HG02840 (cell line): ENCODE measurements around the gene UBXN10.

Experiments used
- ATAC-seq: cut with Tn5 transposase; IDR thresholded peaks from one replicate; pipeline ENCODE4 v1.9.1; 2021; ENCODE audit warnings: mild to moderate bottlenecking, moderate library complexity, moderate number of reproducible peaks; ENCODE audit not compliant: unreplicated experiment, low FRiP score

UBXN10 gene

GRCh38 chr1:20151906-20152598, 33.8 kb upstream of the UBXN10 start:
- no peak for ATAC-seq

- no peak for ATAC-seq
Measured at GRCh38 chr1:20152599-20152930, 33.3 kb upstream of the UBXN10 start.

GRCh38 chr1:20153000-20153418, 32.9 kb upstream of the UBXN10 start:
- ATAC-seq, result no peak

GRCh38 chr1:20154301-20154831, 31.5 kb upstream of the UBXN10 start:
- ATAC-seq, result no peak

GRCh38 chr1:20158358-20159070, 27.4 kb upstream of the UBXN10 start:
- ATAC-seq, result no peak

GRCh38 chr1:20160034-20160433, 25.9 kb upstream of the UBXN10 start:
- no peak for ATAC-seq

GRCh38 chr1:20164694-20165202, 21.1 kb upstream of the UBXN10 start:
- no peak for ATAC-seq

GRCh38 chr1:20165522-20165951, 20.4 kb upstream of the UBXN10 start:
- no peak for ATAC-seq

GRCh38 chr1:20166051-20166450, 19.8 kb upstream of the UBXN10 start:
- ATAC-seq, result no peak

- ATAC-seq, result no peak
Measured at GRCh38 chr1:20167126-20167525, 18.8 kb upstream of the UBXN10 start.

- ATAC-seq, result no peak
Measured at GRCh38 chr1:20168564-20169491, 17.1 kb upstream of the UBXN10 start.

GRCh38 chr1:20169932-20170331, 16.0 kb upstream of the UBXN10 start:
- ATAC-seq, result no peak

GRCh38 chr1:20172033-20172590, 13.8 kb upstream of the UBXN10 start:
- ATAC-seq, result no peak

GRCh38 chr1:20174937-20175666, 10.8 kb upstream of the UBXN10 start:
- no peak for ATAC-seq

GRCh38 chr1:20178634-20179370, 7.1 kb upstream of the UBXN10 start:
- ATAC-seq, result no peak

GRCh38 chr1:20179371-20180128, 6.3 kb upstream of the UBXN10 start:
- ATAC-seq, result no peak

- ATAC-seq, result no peak
Measured at GRCh38 chr1:20180129-20180843, 5.6 kb upstream of the UBXN10 start.

GRCh38 chr1:20180844-20181207, 5.1 kb upstream of the UBXN10 start:
- ATAC-seq, result no peak
